A673 (cell line): ENCODE measurements around the gene ATRNL1.

Experiments
- EZH2 ChIP-seq: fragments of 200-600 bp; sonication (generic); IDR thresholded peaks from 2 replicates; pipeline ENCODE4 v1.6.1; 2017; ENCODE audit warnings: borderline replicate concordance, low read depth, mild to moderate bottlenecking, mixed read lengths, antibody characterized with exemption, low read length; ENCODE audit not compliant: poor library complexity, severe bottlenecking
- TF ChIP-seq, protein P1 (sequence below): fragments of 300-800, 200-600 bp; sonication (generic); conservative IDR thresholded peaks from 2 replicates; pipeline ENCODE4 v1.5.1; 2017; ENCODE audit warnings: low read depth, mild to moderate bottlenecking, antibody characterized with exemption, low read length, moderate library complexity, mixed read lengths

DNA sequence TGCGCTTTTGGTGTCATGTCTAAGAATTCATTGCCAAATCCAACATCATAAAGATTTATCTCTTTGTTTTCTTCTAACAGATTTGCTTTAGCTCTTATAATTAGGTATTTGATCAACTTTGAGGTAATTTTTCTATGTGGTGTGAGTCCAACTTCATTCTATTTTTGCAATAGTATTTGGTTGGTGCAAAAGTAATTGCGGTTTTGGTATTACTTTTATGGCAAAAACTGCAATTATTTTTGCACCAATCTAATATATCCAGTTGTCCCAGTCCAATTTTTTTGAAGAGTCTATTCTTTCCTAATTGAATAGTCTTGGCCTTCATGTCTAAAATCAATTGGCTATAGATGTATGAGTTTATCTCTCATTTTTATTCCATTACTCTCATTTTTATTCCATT is 535.5 kb downstream of the ATRNL1 start:
- TF ChIP-seq, protein P1, sequence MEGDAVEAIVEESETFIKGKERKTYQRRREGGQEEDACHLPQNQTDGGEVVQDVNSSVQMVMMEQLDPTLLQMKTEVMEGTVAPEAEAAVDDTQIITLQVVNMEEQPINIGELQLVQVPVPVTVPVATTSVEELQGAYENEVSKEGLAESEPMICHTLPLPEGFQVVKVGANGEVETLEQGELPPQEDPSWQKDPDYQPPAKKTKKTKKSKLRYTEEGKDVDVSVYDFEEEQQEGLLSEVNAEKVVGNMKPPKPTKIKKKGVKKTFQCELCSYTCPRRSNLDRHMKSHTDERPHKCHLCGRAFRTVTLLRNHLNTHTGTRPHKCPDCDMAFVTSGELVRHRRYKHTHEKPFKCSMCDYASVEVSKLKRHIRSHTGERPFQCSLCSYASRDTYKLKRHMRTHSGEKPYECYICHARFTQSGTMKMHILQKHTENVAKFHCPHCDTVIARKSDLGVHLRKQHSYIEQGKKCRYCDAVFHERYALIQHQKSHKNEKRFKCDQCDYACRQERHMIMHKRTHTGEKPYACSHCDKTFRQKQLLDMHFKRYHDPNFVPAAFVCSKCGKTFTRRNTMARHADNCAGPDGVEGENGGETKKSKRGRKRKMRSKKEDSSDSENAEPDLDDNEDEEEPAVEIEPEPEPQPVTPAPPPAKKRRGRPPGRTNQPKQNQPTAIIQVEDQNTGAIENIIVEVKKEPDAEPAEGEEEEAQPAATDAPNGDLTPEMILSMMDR: no peak
- TF ChIP-seq EZH2: no peak
